ENCODE measurements around the gene XPR1.
A peak's percentile ranks its signal among the peaks of the same experiment; 100 is the strongest.

Gene XPR1

GRCh38 chr1:180912211-180912800 is 280.5 kb downstream of the XPR1 start:
- Histone ChIP-seq H3K4me3 (replicated peaks; ENCODE audit: low read depth, low read length) (peak overlapping the region; percentile 41), H3K36me3 (ENCODE audit: control insufficient read depth, insufficient read depth, low read length) (no peaks in the 10 kb centered on the region), H3K27me3 (replicated peaks; ENCODE audit: control insufficient read depth, insufficient read depth, low read length) (no peaks in the 10 kb centered on the region)
- TF ChIP-seq, protein P1, sequence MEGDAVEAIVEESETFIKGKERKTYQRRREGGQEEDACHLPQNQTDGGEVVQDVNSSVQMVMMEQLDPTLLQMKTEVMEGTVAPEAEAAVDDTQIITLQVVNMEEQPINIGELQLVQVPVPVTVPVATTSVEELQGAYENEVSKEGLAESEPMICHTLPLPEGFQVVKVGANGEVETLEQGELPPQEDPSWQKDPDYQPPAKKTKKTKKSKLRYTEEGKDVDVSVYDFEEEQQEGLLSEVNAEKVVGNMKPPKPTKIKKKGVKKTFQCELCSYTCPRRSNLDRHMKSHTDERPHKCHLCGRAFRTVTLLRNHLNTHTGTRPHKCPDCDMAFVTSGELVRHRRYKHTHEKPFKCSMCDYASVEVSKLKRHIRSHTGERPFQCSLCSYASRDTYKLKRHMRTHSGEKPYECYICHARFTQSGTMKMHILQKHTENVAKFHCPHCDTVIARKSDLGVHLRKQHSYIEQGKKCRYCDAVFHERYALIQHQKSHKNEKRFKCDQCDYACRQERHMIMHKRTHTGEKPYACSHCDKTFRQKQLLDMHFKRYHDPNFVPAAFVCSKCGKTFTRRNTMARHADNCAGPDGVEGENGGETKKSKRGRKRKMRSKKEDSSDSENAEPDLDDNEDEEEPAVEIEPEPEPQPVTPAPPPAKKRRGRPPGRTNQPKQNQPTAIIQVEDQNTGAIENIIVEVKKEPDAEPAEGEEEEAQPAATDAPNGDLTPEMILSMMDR (IDR thresholded peaks at IDR 0.05; ENCODE audit: insufficient read depth, low read length, poor library complexity, severe bottlenecking), result no peak
- DNase-seq (ENCODE audit: extremely low read depth, insufficient read length), result no peak

GRCh38 chr1:180912801-180913565 is 281.2 kb downstream of the XPR1 start, which contains the start of gene KIAA1614:
TSS of gene KIAA1614 (plus strand) at chr1:180912897. CDS start at chr1:180913244, 347 bp downstream.
- no peaks in the 10 kb centered on the region for H3K36me3 ChIP-seq (ENCODE audit: control insufficient read depth, insufficient read depth, low read length)
- H3K4me3 ChIP-seq (replicated peaks; ENCODE audit: low read depth, low read length), result peak within 1 kb of the TSS; percentile 48
- TF ChIP-seq, protein P1 (IDR thresholded peaks at IDR 0.05; ENCODE audit: insufficient read depth, low read length, poor library complexity, severe bottlenecking), result no peak
- no peak for DNase-seq (ENCODE audit: extremely low read depth, insufficient read length)
- no peaks in the 10 kb centered on the region for H3K27me3 ChIP-seq (replicated peaks; ENCODE audit: control insufficient read depth, insufficient read depth, low read length)

DNA sequence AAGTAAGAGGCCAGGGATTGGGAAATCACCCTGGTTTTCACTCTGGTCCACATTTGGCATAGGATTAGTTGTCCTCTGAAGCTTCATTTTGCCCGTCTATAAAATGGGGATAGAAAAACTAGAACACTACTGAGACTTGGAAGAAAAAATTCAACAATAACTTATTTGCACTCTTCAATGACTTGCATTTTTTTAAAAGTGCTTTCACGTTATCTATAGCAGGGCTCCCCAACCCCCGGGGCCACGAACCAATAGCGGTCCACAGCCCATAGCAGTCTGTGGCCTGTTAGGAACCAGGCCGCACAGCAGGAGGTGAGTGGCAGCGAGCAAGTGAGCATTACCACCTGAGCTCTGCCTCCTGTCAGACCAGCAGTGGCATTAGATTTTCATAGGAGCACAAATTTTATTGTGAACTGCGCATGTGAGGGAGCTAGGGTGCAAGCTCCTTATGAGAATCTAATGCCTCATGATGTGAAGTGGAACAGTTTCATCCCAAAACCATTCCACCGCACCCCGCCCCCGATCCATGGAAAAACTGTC is 283.7 kb downstream of the XPR1 start:
- no peaks in the 10 kb centered on the region for H3K27me3 ChIP-seq (replicated peaks; ENCODE audit: control insufficient read depth, insufficient read depth, low read length)

DNA sequence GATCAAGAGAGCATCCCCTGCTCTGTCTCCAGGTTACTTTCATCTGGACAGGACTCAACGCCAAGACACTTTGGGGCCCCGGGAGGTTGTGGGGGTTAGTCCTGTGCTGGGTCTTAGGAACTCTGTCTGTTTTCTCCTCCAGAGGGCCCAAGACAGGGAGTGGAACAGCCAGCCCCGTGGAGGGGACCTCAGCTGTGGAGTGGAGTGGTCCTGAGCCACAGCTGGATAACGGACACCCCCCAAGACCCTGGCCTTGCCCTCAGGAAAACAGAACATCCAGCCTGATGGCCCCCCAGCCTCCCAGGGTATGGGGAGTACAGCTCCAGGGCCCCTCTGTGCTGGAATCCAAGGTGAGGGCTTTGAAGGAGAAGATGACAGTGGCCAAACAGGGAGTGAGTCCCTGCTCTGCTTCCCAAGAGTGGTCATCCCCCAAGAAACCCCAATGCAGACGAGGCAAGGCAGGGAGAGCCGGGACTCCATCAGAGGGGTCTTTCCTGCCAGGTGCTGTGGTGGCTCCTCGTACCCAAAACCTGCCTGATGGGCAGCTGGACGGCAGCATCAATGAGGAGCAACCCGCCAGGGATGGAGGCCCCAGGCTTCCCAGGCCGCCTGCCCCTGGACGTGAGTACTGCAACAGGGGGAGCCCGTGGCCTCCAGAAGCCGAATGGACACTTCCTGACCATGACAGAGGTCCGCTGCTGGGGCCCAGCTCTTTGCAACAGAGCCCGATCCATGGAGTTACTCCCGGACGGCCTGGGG is 284.4 kb downstream of the XPR1 start:
- no peak for DNase-seq (ENCODE audit: extremely low read depth, insufficient read length)
- Histone ChIP-seq H3K36me3 (ENCODE audit: control insufficient read depth, insufficient read depth, low read length) (no peaks in the 10 kb centered on the region), H3K4me3 (replicated peaks; ENCODE audit: low read depth, low read length) (no peak overlapping the region), H3K27me3 (replicated peaks; ENCODE audit: control insufficient read depth, insufficient read depth, low read length) (no peaks in the 10 kb centered on the region)
- TF ChIP-seq, protein P1 (IDR thresholded peaks at IDR 0.05; ENCODE audit: insufficient read depth, low read length, poor library complexity, severe bottlenecking), result no peak

More for the DNA sequence above, 283.7 kb downstream of the XPR1 start:
- DNase-seq (ENCODE audit: extremely low read depth, insufficient read length), result no peak
- Histone ChIP-seq H3K4me3 (replicated peaks; ENCODE audit: low read depth, low read length) (no peak overlapping the region), H3K36me3 (ENCODE audit: control insufficient read depth, insufficient read depth, low read length) (no peaks in the 10 kb centered on the region)
- TF ChIP-seq, protein P1 (IDR thresholded peaks at IDR 0.05; ENCODE audit: insufficient read depth, low read length, poor library complexity, severe bottlenecking), result no peak

DNA sequence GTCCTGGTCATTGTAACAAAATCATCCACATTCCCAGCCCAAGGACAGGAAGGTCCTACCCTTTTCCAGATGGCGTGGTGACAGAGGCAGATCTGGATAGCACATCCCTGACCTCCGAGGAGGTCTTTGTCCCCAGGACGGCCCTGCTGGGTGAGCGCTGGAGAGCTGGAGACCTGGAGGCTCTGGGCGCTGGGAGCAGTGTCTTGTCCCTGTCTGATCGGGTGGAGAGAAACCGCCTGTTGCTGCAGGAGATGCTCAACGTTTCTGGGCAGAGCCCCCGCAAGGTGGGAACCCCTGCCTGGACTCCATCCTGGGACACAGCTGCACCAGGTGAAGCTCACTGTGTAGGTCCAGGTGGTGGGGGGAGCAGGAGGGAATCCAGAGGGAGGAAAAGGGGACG is 284.9 kb downstream of the XPR1 start:
- no peaks in the 10 kb centered on the region; the same call in 1 of the 2 replicates for H3K27me3 ChIP-seq (replicated peaks; ENCODE audit: control insufficient read depth, insufficient read depth, low read length)
- no peaks in the 10 kb centered on the region for H3K36me3 ChIP-seq (ENCODE audit: control insufficient read depth, insufficient read depth, low read length)
- DNase-seq (ENCODE audit: extremely low read depth, insufficient read length), result no peak
- TF ChIP-seq, protein P1 (IDR thresholded peaks at IDR 0.05; ENCODE audit: insufficient read depth, low read length, poor library complexity, severe bottlenecking), result no peak
- no peak overlapping the region for H3K4me3 ChIP-seq (replicated peaks; ENCODE audit: low read depth, low read length)
